HG03060 (cell line): Measurements from ENCODE around the gene PHF21A.

Experiments used
- ATAC-seq: cut with Tn5 transposase; IDR thresholded peaks from one replicate; pipeline ENCODE4 v1.9.1; 2021; ENCODE audit warnings: low read depth, moderate number of reproducible peaks; ENCODE audit not compliant: unreplicated experiment

Gene PHF21A

GRCh38 chr11:45889966-45890365 lies 231.3 kb downstream of the PHF21A start:
- no peak for ATAC-seq

GRCh38 chr11:45889555-45889954 lies 231.7 kb downstream of the PHF21A start:
- no peak for ATAC-seq

- no peak for ATAC-seq
Measured at GRCh38 chr11:45887587-45887986, 233.7 kb downstream of the PHF21A start.

- ATAC-seq: no peak
Measured at GRCh38 chr11:45886816-45887520, 234.3 kb downstream of the PHF21A start.

GRCh38 chr11:45885921-45886721 lies 235.1 kb downstream of the PHF21A start:
- ATAC-seq: no peak

GRCh38 chr11:45885274-45885920 lies 235.9 kb downstream of the PHF21A start, which contains the start of gene MAPK8IP1:
MAPK8IP1 (plus strand) TSS chr11:45885651; CDS start chr11:45885821, 170 bp downstream.
- no peak for ATAC-seq

GRCh38 chr11:45884596-45885185 lies 236.6 kb downstream of the PHF21A start:
- ATAC-seq: no peak
